Renal cortical epithelial cell (primary cell): ENCODE measurements around the gene PXT1. TPM values are rescaled to one million over a fixed set of nuclear protein-coding genes. Genes with fewer than 3 reads are reported as not detected.
A peak's percentile ranks its signal among the peaks of the same experiment; 100 is the strongest.
"Not testable (repeated sequence)": the region's sequence is repeated elsewhere in the genome, so short reads cannot be mapped to it uniquely, and the experiment has no call there.

Experiments
- DNase-seq: peaks from one replicate; pipeline ENCODE4 v3.0.0-alpha.2; 2011; ENCODE audit warnings: low read depth
- total RNA-seq: library from RNA; depleted of rRNA; stranded (reverse); fragments of >200 nt; gene quantifications from 2 replicates; pipeline ENCODE4 v1.2.3, GENCODE V29; 2014

The PXT1 gene
- total RNA-seq, 1 donor from 2014 or later: not detected

GRCh38 chr6:36443471-36444428 lies 1.1 kb upstream of the PXT1 start:
- DNase-seq: peak; percentile 23

GRCh38 chr6:36442103-36442670 lies 467 bp downstream of the PXT1 start:
- DNase-seq: peak; percentile 7

- peak; percentile 97 for DNase-seq
These were observed 1.3 kb downstream of the PXT1 start for GRCh38 chr6:36441307-36441894.

GRCh38 chr6:36436466-36436865 lies 6.2 kb downstream of the PXT1 start:
- no peak for DNase-seq

- peak; percentile 25 for DNase-seq
These were observed 10.4 kb downstream of the PXT1 start for GRCh38 chr6:36432151-36432671.

- no peak for DNase-seq
These were observed 11.5 kb downstream of the PXT1 start for GRCh38 chr6:36431197-36431596.

- no peak for DNase-seq
These were observed 12.3 kb downstream of the PXT1 start for GRCh38 chr6:36430351-36430750.

GRCh38 chr6:36428911-36429310 lies 13.7 kb downstream of the PXT1 start:
- DNase-seq: no peak

- DNase-seq: no peak
These were observed 16.0 kb downstream of the PXT1 start for GRCh38 chr6:36426622-36427021.

GRCh38 chr6:36423101-36423824 lies 19.4 kb downstream of the PXT1 start:
- DNase-seq: peak; percentile 88

GRCh38 chr6:36422714-36423100 lies 19.9 kb downstream of the PXT1 start:
- no peak for DNase-seq

GRCh38 chr6:36419310-36419709 lies 23.3 kb downstream of the PXT1 start:
- no peak for DNase-seq

- DNase-seq: no peak
These were observed 24.1 kb downstream of the PXT1 start for GRCh38 chr6:36418558-36418957.

GRCh38 chr6:36414481-36414880 lies 28.2 kb downstream of the PXT1 start:
- peak; percentile 47 for DNase-seq

GRCh38 chr6:36413489-36414480 lies 28.9 kb downstream of the PXT1 start:
- no peak for DNase-seq

- not testable (repeated sequence) for DNase-seq
These were observed 32.9 kb downstream of the PXT1 start for GRCh38 chr6:36409718-36410117.

GRCh38 chr6:36404164-36404563 lies 38.5 kb downstream of the PXT1 start:
- no peak for DNase-seq

- no peak for DNase-seq
These were observed 40.2 kb downstream of the PXT1 start for GRCh38 chr6:36402481-36402880.

GRCh38 chr6:36399970-36400369 lies 42.7 kb downstream of the PXT1 start:
- no peak for DNase-seq

- DNase-seq: no peak
These were observed 50.0 kb downstream of the PXT1 start for GRCh38 chr6:36392621-36393020.

- no peak for DNase-seq
These were observed 53.3 kb downstream of the PXT1 start for GRCh38 chr6:36389353-36389752.
